Prostate gland (tissue), 2 donors: ENCODE measurements around the gene APOBEC4. TPM values are rescaled to one million over a fixed set of nuclear protein-coding genes. Genes with fewer than 3 reads are reported as not detected.

Experiments used
- DNase-seq: peaks from one replicate; pipeline ENCODE4 v3.0.0-alpha.2; 2019; ENCODE audit warnings: low spot score
- H3K27ac ChIP-seq, 2 donors: fragments of 200-600 bp; sonication (generic); 2 replicates each; pipeline ENCODE4 v1.5.1; 2017 to 2019
- H3K27me3 ChIP-seq: fragments of 200-600 bp; sonication (generic); replicated peaks from 2 replicates; pipeline ENCODE4 v1.5.1; 2019; ENCODE audit not compliant: insufficient read depth
- H3K36me3 ChIP-seq, 2 donors: fragments of 200-600 bp; sonication (generic); 1 replicate in 1 of 2; 2 replicates in 1 of 2; pipeline versions ENCODE4 v1.5.1 to v1.8.1; 2017 to 2019
- H3K4me1 ChIP-seq: fragments of 200-600 bp; sonication (generic); replicated peaks from 2 replicates; pipeline ENCODE4 v1.5.1; 2019
- H3K4me3 ChIP-seq, 2 donors: fragments of 200-600 bp; sonication (generic); 2 replicates each; pipeline ENCODE4 v1.5.1; 2017 to 2019
- H3K9me3 ChIP-seq: fragments of 200-600 bp; sonication (generic); 2 replicates; pipeline ENCODE4 v1.5.1; 2017
- CTCF ChIP-seq, 4 experiments: fragments of 200-600 bp in 2 of 4; fragments of 450-650 bp in 2 of 4; sonication (generic) in 2 of 4; IDR thresholded peaks; 1 replicate in 3 of 4; 2 replicates in 1 of 4; pipeline ENCODE4 v1.5.1; 2016 to 2019; ENCODE audit warnings: antibody characterized with exemption in 4 of 4, mild to moderate bottlenecking in 2 of 4, moderate library complexity in 2 of 4
- POLR2A ChIP-seq: fragments of 450-650 bp; IDR thresholded peaks from one replicate; pipeline ENCODE4 v1.6.1; 2016; ENCODE audit warnings: antibody characterized with exemption, mild to moderate bottlenecking
- POLR2AphosphoS5 ChIP-seq: sonication (generic); formaldehyde crosslinking; IDR thresholded peaks from one replicate; pipeline ENCODE4 v1.6.1; 2017; ENCODE audit warnings: antibody characterized with exemption
- WGBS: methylation state at CpG from one replicate; pipeline ENCODE4 v1.1.5; 2018; 5-methylcytosine and 5-hydroxymethylcytosine counted together
- intact Hi-C: fragments of 100-400 bp; cut with DNase I; formaldehyde crosslinking; loops from one replicate; pipeline ENCODE4 v1.14.2; 2022
- total RNA-seq, 2 donors: library from RNA; depleted of rRNA; stranded (reverse); fragments of >200 nt; gene quantifications; one replicate each; pipeline ENCODE4 v1.1.0, GENCODE V29; 2016

APOBEC4 gene
- total RNA-seq, 2 donors from 2014 or later, result 0.34 TPM; not detected in 1

- Histone ChIP-seq H3K4me3 (no peak overlapping the region), H3K27me3 (no peaks in the 10 kb centered on the region), H3K9me3 (no peaks in the 10 kb centered on the region), H3K36me3 (no peaks in the 10 kb centered on the region), H3K4me1 (no peaks in the 10 kb centered on the region), H3K27ac (no peak overlapping the region)
- no peak for DNase-seq
- 94% methylated on average over 5 of the region's 5 CpGs for WGBS
- TF ChIP-seq POLR2A (no peak), CTCF (IDR thresholded peaks at IDR 0.05) (no peak), POLR2AphosphoS5 (no peak)
- intact Hi-C loops, result no loop called here
These were observed 7.6 kb downstream of the APOBEC4 start for GRCh38 chr1:183645531-183645930.

GRCh38 chr1:183642166-183642565 lies 10.9 kb downstream of the APOBEC4 start:
- DNase-seq, result no peak
- TF ChIP-seq CTCF (IDR thresholded peaks at IDR 0.05) (no peak), POLR2AphosphoS5 (no peak), POLR2A (no peak)
- Histone ChIP-seq H3K27ac (no peak overlapping the region), H3K4me3 (no peak overlapping the region), H3K36me3 (no peaks in the 10 kb centered on the region), H3K27me3 (no peaks in the 10 kb centered on the region), H3K9me3 (no peaks in the 10 kb centered on the region), H3K4me1 (no peaks in the 10 kb centered on the region)
- intact Hi-C loops, result no loop called here
- 93% methylated on average over 3 of the region's 3 CpGs for WGBS

GRCh38 chr1:183640193-183640592 lies 12.9 kb downstream of the APOBEC4 start:
- H3K4me3 ChIP-seq, result no peak overlapping the region
- TF ChIP-seq CTCF (IDR thresholded peaks at IDR 0.05) (no peak), POLR2AphosphoS5 (no peak), POLR2A (no peak)
- no peak for DNase-seq
- H3K27me3 ChIP-seq, result no peaks in the 10 kb centered on the region
- intact Hi-C loops, result no loop called here
- H3K9me3 ChIP-seq, result no peaks in the 10 kb centered on the region
- H3K27ac ChIP-seq, result no peak overlapping the region
- no peaks in the 10 kb centered on the region for H3K36me3 ChIP-seq
- WGBS, result 38% methylated on average over 1 of the region's 1 CpG
- H3K4me1 ChIP-seq, result no peaks in the 10 kb centered on the region

DNA sequence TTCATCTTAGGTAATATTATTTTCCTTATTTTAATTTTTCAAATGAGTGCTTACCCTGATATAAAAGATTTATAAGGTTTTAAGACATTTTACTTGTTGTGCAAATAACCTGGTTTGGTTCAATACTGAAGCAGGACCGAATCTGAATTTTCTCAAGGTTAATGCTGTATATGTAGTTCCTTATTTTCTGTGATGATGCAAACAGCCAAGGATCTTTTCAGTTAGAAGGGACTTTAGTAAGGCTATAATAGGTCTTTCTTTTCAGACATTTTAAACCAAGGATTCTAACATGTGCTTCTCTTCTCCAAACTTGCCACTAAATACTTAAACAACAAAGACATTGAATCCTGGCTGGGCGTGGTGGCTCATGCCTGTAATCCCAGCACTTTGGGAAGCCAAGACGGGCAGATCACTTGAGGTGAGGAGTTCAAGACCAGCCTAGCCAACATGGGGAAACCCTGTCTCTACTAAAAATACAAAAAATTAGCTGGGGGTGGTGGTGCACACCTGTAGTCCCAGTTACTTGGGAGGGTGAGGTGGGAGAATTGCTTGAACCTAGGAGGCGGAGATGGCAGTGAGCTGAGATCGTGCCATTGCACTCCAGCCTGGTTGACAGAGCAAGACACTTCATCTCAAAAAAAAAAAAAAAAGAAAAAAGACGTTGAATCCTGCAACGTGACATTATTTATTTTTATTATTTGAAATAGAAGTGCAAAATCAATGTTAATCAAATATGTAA lies 14.3 kb downstream of the APOBEC4 start:
- Histone ChIP-seq H3K27ac (no peak overlapping the region), H3K36me3 (no peaks in the 10 kb centered on the region), H3K4me3 (no peak overlapping the region), H3K9me3 (no peaks in the 10 kb centered on the region), H3K4me1 (no peaks in the 10 kb centered on the region), H3K27me3 (no peaks in the 10 kb centered on the region)
- TF ChIP-seq POLR2AphosphoS5 (no peak), CTCF (IDR thresholded peaks at IDR 0.05) (no peak), POLR2A (no peak)
- no peak for DNase-seq
- WGBS, result 95% methylated on average over 7 of the region's 7 CpGs
- intact Hi-C loops, result loop anchor here (5.0 to 10.0 kb wide), 2 partner anchors 167 to 396 kb away; partner anchors contain the start of genes COLGALT2 and SMG7

- no peak overlapping the region for H3K27ac ChIP-seq
- no peak for DNase-seq
- TF ChIP-seq CTCF (IDR thresholded peaks at IDR 0.05), result no peak
- no peak for TF ChIP-seq POLR2A
- no peak for TF ChIP-seq POLR2AphosphoS5
- no peaks in the 10 kb centered on the region for H3K36me3 ChIP-seq
- intact Hi-C loops, result loop anchor here (5.0 to 10.0 kb wide), 2 partner anchors 164 to 398 kb away; partner anchors contain the start of genes COLGALT2 and SMG7
- no peaks in the 10 kb centered on the region for H3K4me1 ChIP-seq
- no peaks in the 10 kb centered on the region for H3K9me3 ChIP-seq
- H3K27me3 ChIP-seq, result no peaks in the 10 kb centered on the region
- H3K4me3 ChIP-seq, result no peak overlapping the region
- 55% methylated on average over 5 of the region's 5 CpGs for WGBS
These were observed 16.3 kb downstream of the APOBEC4 start for GRCh38 chr1:183636783-183637182.
